GM08714 (cell line): ENCODE results near the gene SYNPO2.
"Not testable (repeated sequence)": the region's sequence is repeated elsewhere in the genome, so short reads cannot be mapped to it uniquely, and the experiment has no call there.

Experiments
- H3K4me3 ChIP-seq: fragments of 200-500 bp; sonication (Bioruptor generic); 2 replicates; pipeline ENCODE4 v1.5.1; 2014; ENCODE audit warnings: mild to moderate bottlenecking, low read length, inconsistent platforms
- ZNF274 ChIP-seq: IDR thresholded peaks from 2 replicates; pipeline ENCODE4 v1.6.1; 2012; ENCODE audit warnings: mild to moderate bottlenecking, low read depth, low read length

Gene SYNPO2

GRCh38 chr4:119008761-119009160 lies 120.1 kb downstream of the SYNPO2 start:
- TF ChIP-seq ZNF274, result no peak

GRCh38 chr4:119010221-119010620 lies 121.6 kb downstream of the SYNPO2 start:
- not testable (repeated sequence) for H3K4me3 ChIP-seq

More at GRCh38 chr4:119008761-119009160, 120.1 kb downstream of the SYNPO2 start:
- no peak overlapping the region for H3K4me3 ChIP-seq

GRCh38 chr4:119010909-119011606 lies 122.4 kb downstream of the SYNPO2 start:
- no peak overlapping the region for H3K4me3 ChIP-seq
- no peak for TF ChIP-seq ZNF274

GRCh38 chr4:119011607-119011988 lies 122.9 kb downstream of the SYNPO2 start:
- TF ChIP-seq ZNF274, result no peak

GRCh38 chr4:119014658-119015057 lies 126.0 kb downstream of the SYNPO2 start:
- no peak for TF ChIP-seq ZNF274
- H3K4me3 ChIP-seq, result no peak overlapping the region

More at GRCh38 chr4:119011607-119011988, 122.9 kb downstream of the SYNPO2 start:
- H3K4me3 ChIP-seq, result no peak overlapping the region

GRCh38 chr4:119016636-119017035 lies 128.0 kb downstream of the SYNPO2 start:
- TF ChIP-seq ZNF274, result no peak
- no peak overlapping the region for H3K4me3 ChIP-seq

GRCh38 chr4:119017636-119018035 lies 129.0 kb downstream of the SYNPO2 start:
- H3K4me3 ChIP-seq, result no peak overlapping the region
- TF ChIP-seq ZNF274, result no peak

- no peak for TF ChIP-seq ZNF274
- no peak overlapping the region for H3K4me3 ChIP-seq
Measured at GRCh38 chr4:119020158-119020557, 131.5 kb downstream of the SYNPO2 start.

GRCh38 chr4:119022520-119022919 lies 133.9 kb downstream of the SYNPO2 start:
- not testable (repeated sequence) for H3K4me3 ChIP-seq

GRCh38 chr4:119024102-119024501 lies 135.4 kb downstream of the SYNPO2 start:
- no peak for TF ChIP-seq ZNF274
- no peak overlapping the region for H3K4me3 ChIP-seq

- no peak for TF ChIP-seq ZNF274
- no peak overlapping the region for H3K4me3 ChIP-seq
Measured at GRCh38 chr4:119025420-119025819, 136.8 kb downstream of the SYNPO2 start.

- H3K4me3 ChIP-seq, result no peak overlapping the region
- no peak for TF ChIP-seq ZNF274
Measured at GRCh38 chr4:119025916-119026661, 137.4 kb downstream of the SYNPO2 start.

GRCh38 chr4:119026662-119027444 lies 138.2 kb downstream of the SYNPO2 start:
- TF ChIP-seq ZNF274, result no peak

GRCh38 chr4:119027811-119028210 lies 139.2 kb downstream of the SYNPO2 start:
- H3K4me3 ChIP-seq, result no peak overlapping the region
- TF ChIP-seq ZNF274, result no peak

More at GRCh38 chr4:119026662-119027444, 138.2 kb downstream of the SYNPO2 start:
- no peak overlapping the region for H3K4me3 ChIP-seq

- TF ChIP-seq ZNF274, result no peak
Measured at GRCh38 chr4:119028296-119028695, 139.6 kb downstream of the SYNPO2 start.

More at GRCh38 chr4:119028296-119028695, 139.6 kb downstream of the SYNPO2 start:
- no peak overlapping the region for H3K4me3 ChIP-seq
